Activated effector memory CD4-positive, alpha-beta T cell treated with anti-CD3 and anti-CD28 coated beads, Interleukin-2, amount 50 U/mL, for 16 hours (primary cell): ENCODE measurements around the gene JCHAIN.

ENCODE experiments used
- DNase-seq: peaks from one replicate; pipeline ENCODE4 v3.0.0-alpha.2; 2020

The JCHAIN gene

DNA sequence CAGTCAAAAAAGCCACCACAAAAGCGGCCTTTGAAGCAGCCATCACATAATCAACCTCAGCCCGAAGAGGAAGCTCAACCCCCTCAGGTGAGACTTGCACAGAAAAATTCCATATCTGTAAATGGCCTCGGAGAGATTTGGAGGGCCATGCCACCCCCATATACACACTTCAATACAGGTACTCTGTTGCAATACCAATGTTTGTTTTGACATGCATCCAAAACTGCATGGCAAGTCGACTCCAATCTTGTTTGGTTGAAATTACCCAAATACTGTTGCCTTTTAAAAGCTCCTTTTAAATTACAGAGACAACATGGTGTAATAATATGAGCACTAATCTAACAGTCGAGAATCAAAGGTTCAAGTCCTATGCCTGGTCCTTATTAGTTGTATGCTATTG lies 31.8 kb downstream of the JCHAIN start:
- no peak for DNase-seq

DNA sequence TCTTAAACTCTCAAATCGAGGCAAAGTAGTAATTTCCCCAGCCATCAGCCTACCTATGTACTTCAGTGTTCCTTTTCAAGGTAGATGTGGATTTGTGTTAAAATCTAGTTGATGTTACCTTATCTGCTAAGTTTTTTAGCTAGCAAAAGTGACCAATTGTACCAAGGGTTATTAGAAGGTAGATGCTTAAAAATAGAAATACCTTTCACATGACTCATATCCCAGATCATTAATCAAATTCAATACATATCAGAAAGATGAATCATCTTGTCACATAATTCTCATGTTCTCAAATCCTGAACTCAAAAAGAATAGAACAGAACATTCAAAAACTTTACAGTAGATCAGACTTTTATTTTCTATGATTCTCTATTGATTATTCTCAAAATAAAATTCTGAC lies 34.3 kb downstream of the JCHAIN start:
- no peak for DNase-seq

- no peak for DNase-seq
These were observed 36.1 kb downstream of the JCHAIN start for GRCh38 chr4:70630162-70630561.

DNA sequence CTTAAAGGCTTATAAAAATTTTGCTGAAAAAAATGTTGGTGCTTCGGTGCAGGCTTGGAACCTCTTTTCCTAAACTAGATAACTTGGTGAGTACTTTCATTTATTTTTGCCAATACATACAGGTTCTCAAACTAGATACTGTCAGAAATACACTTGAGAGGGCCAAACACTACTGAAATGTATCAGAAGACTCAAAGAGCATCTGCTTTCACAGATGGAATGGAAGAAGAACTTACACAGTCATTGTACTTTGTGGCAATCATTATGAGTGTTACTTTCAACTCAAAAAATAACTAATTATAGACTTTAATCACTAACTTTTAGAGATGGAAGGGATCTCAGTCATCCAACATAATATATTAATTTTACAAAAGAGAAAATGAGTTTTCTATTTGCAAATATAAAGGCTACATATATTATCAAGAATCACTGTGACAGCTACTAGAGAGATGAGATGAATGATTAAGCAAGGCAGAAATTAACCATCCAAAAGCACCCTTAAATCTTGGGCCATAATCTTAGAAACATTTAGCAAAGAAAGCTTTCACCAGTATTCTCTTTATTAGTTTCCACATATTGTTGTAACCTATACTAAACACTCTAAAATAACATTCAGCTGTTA lies 36.7 kb downstream of the JCHAIN start:
- no peak for DNase-seq

DNA sequence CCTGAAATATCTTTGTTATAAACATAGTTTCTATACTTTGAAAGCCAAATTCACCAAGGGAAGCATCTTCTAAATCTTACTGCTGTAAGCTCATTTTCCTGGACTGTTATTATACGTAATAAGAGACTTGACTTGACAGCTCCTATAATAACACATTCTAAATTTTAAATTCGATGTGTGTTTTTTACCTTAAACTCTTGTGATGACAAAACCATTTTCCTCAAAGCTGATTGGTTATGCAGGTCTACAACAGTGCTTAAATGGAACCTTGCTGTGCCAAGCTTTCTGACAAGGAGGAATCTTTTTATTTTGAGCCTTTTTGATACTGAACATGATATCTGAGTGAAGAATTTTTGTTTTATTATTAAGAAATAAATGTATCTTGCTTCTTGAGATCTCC lies 37.9 kb downstream of the JCHAIN start, which contains the start of gene ENAM:
Gene ENAM (plus strand): TSS at position 301 of the 400 bp plus-strand sequence. CDS start 757 bp downstream, outside the sequence.
- no peak for DNase-seq

- no peak for DNase-seq
These were observed 38.7 kb downstream of the JCHAIN start for GRCh38 chr4:70627620-70628019.

- DNase-seq, result no peak
These were observed 42.0 kb downstream of the JCHAIN start for GRCh38 chr4:70624226-70624793.

GRCh38 chr4:70623323-70623722 lies 43.0 kb downstream of the JCHAIN start:
- no peak for DNase-seq

- DNase-seq, result no peak
These were observed 46.5 kb downstream of the JCHAIN start for GRCh38 chr4:70619778-70620177.

DNA sequence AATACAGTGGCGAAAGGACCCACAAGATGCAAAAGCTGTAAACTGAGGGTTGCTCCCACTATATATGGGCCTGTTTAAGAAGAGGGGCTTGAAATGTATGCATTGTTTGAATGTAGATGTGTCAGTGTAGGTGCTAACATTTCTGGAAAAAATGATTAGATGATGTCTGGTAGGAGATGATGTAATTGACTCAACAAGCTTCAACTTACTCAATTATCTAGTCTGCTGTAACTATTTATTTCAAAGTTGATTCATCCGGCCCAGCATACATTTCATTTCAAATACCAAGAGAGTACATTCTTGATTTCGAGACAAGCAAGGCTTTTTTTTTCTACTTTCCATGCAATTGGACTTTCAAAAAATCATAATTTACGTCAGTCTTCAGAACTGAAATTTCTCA lies 47.0 kb downstream of the JCHAIN start:
- DNase-seq, result no peak

DNA sequence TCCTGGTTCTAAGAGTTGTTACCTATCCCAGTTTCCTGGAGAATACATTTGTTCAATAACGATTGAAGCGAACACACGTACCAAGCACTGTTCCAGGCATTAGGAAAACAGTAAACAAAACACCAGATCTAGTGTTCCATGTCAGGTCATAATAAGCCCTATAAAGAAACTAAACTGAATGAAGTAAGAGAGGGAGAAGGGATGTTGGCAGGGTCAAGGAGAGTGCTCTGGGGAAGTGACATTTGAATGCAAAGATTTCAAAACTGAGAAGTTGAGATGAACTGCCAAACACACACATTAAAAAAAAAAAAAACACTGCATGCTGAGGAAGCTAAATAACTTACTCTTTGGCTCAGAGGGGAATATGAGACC lies 52.1 kb downstream of the JCHAIN start:
- no peak for DNase-seq

- DNase-seq, result no peak
These were observed 52.8 kb downstream of the JCHAIN start for GRCh38 chr4:70613306-70614183.

GRCh38 chr4:70608324-70608723 lies 58.0 kb downstream of the JCHAIN start:
- no peak for DNase-seq

GRCh38 chr4:70607334-70607853 lies 58.9 kb downstream of the JCHAIN start:
- DNase-seq, result no peak

DNA sequence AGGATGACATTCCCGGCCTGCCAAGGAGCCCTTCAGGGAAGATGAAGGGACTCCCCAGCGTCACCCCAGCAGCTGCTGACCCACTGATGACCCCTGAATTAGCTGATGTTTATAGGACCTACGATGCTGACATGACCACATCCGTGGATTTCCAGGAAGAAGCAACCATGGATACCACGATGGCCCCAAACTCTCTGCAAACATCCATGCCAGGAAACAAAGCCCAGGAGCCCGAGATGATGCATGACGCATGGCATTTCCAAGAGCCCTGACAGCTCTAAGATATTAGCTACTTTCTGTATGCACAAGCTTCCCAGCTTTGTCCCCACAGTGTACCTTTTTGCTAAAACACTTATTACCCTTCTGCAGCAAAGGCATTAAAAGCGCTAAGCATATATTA lies 59.8 kb downstream of the JCHAIN start:
- DNase-seq, result no peak
